GM21390 (cell line): ENCODE results near the gene CXADR.
"Not testable (repeated sequence)": the region's sequence is repeated elsewhere in the genome, so short reads cannot be mapped to it uniquely, and the experiment has no call there.

ENCODE experiments used
- ATAC-seq: cut with Tn5 transposase; IDR thresholded peaks from one replicate; pipeline ENCODE4 v1.9.1; 2021; ENCODE audit not compliant: unreplicated experiment

Gene CXADR

GRCh38 chr21:17501107-17502006, 11.5 kb upstream of the CXADR start:
- ATAC-seq = no peak

- not testable (repeated sequence) for ATAC-seq
Observed at GRCh38 chr21:17502985-17503384, 9.9 kb upstream of the CXADR start.

- no peak for ATAC-seq
Observed at GRCh38 chr21:17506951-17507350, 5.9 kb upstream of the CXADR start.

- no peak for ATAC-seq
Observed at GRCh38 chr21:17507591-17507990, 5.3 kb upstream of the CXADR start.

GRCh38 chr21:17513214-17514123, 626 bp downstream of the CXADR start:
- ATAC-seq = peak; percentile 24

GRCh38 chr21:17514124-17514845, 1.4 kb downstream of the CXADR start:
- no peak for ATAC-seq

- not testable (repeated sequence) for ATAC-seq
Observed at GRCh38 chr21:17517008-17517407, 4.2 kb downstream of the CXADR start.

GRCh38 chr21:17519208-17519738, 6.4 kb downstream of the CXADR start:
- no peak for ATAC-seq

- ATAC-seq = no peak
Observed at GRCh38 chr21:17519965-17520609, 7.2 kb downstream of the CXADR start.

GRCh38 chr21:17523007-17523451, 10.2 kb downstream of the CXADR start:
- no peak for ATAC-seq

- not testable (repeated sequence) for ATAC-seq
Observed at GRCh38 chr21:17523979-17524494, 11.2 kb downstream of the CXADR start.

GRCh38 chr21:17524635-17525034, 11.8 kb downstream of the CXADR start:
- ATAC-seq = no peak

GRCh38 chr21:17526776-17527175, 13.9 kb downstream of the CXADR start:
- no peak for ATAC-seq

- ATAC-seq = no peak
Observed at GRCh38 chr21:17527240-17527639, 14.4 kb downstream of the CXADR start.

GRCh38 chr21:17527711-17528110, 14.9 kb downstream of the CXADR start:
- no peak for ATAC-seq

GRCh38 chr21:17529648-17530047, 16.8 kb downstream of the CXADR start:
- no peak for ATAC-seq

GRCh38 chr21:17532292-17532691, 19.4 kb downstream of the CXADR start:
- ATAC-seq = no peak

GRCh38 chr21:17536381-17536780, 23.5 kb downstream of the CXADR start:
- no peak for ATAC-seq

- ATAC-seq = no peak
Observed at GRCh38 chr21:17537299-17537698, 24.5 kb downstream of the CXADR start.

- ATAC-seq = no peak
Observed at GRCh38 chr21:17538576-17538975, 25.7 kb downstream of the CXADR start.
